ENCODE results near the gene GPR12. TPM values are rescaled to one million over a fixed set of nuclear protein-coding genes. Genes with fewer than 3 reads are reported as not detected.

The GPR12 gene
- total and polyA plus RNA-seq, 2 experiments from 2014 or later = not detected

DNA sequence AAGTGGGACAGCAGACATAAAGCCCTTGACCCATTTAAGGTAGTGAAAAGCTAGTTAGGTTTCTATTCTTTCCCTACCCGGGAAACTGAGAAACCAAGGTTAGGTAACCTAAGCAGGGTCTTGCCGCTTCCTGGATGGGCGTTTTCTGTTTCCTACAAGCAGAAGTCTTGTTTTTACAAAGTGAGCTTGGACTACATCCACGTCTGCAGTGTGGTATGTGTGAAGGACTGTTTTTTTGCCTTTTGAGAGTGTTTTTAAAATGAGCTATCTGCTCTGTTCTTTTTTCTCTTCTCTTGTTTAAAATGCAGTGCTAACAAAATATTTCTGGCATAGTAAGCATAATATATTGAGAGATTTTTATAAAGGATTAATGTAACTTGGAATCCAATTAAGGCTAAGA is 49.4 kb downstream of the GPR12 start:
- TF ChIP-seq EZH2 (IDR thresholded peaks at IDR 0.05; ENCODE audit: borderline replicate concordance) (no peak), EZH2phosphoT487 (IDR thresholded peaks at IDR 0.05; ENCODE audit: low read depth, severe bottlenecking, unreplicated experiment) (no peak)
- TF ChIP-seq, protein P1, sequence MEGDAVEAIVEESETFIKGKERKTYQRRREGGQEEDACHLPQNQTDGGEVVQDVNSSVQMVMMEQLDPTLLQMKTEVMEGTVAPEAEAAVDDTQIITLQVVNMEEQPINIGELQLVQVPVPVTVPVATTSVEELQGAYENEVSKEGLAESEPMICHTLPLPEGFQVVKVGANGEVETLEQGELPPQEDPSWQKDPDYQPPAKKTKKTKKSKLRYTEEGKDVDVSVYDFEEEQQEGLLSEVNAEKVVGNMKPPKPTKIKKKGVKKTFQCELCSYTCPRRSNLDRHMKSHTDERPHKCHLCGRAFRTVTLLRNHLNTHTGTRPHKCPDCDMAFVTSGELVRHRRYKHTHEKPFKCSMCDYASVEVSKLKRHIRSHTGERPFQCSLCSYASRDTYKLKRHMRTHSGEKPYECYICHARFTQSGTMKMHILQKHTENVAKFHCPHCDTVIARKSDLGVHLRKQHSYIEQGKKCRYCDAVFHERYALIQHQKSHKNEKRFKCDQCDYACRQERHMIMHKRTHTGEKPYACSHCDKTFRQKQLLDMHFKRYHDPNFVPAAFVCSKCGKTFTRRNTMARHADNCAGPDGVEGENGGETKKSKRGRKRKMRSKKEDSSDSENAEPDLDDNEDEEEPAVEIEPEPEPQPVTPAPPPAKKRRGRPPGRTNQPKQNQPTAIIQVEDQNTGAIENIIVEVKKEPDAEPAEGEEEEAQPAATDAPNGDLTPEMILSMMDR (IDR thresholded peaks at IDR 0.05; ENCODE audit: poor library complexity) = no peak
- no peak for DNase-seq (ENCODE audit: low spot score)
- H3K79me2 ChIP-seq = no peaks in the 10 kb centered on the region
- no peak overlapping the region for H3K27ac ChIP-seq
- H3K9me3 ChIP-seq (ENCODE audit: low read depth) = no peaks in the 10 kb centered on the region
- H3K4me2 ChIP-seq = no peak overlapping the region
- H3K9me2 ChIP-seq (replicated peaks; ENCODE audit: insufficient read depth) = no peaks in the 10 kb centered on the region
- H3K4me3 ChIP-seq = no peak overlapping the region
- 78% methylated on average over 4 of the region's 4 CpGs for WGBS (ENCODE audit: low lambda C conversion rate, missing lambda C conversion rate)
- no peak overlapping the region for H2AFZ ChIP-seq
- H3K27me3 ChIP-seq = no peaks in the 10 kb centered on the region
- H3K4me1 ChIP-seq (ENCODE audit: insufficient read depth) = no peaks in the 10 kb centered on the region
- no peaks in the 10 kb centered on the region for H3K36me3 ChIP-seq (replicated peaks; ENCODE audit: insufficient read depth, low read depth)
- no peaks in the 10 kb centered on the region for H4K20me1 ChIP-seq (ENCODE audit: insufficient read depth, poor library complexity, severe bottlenecking)

DNA sequence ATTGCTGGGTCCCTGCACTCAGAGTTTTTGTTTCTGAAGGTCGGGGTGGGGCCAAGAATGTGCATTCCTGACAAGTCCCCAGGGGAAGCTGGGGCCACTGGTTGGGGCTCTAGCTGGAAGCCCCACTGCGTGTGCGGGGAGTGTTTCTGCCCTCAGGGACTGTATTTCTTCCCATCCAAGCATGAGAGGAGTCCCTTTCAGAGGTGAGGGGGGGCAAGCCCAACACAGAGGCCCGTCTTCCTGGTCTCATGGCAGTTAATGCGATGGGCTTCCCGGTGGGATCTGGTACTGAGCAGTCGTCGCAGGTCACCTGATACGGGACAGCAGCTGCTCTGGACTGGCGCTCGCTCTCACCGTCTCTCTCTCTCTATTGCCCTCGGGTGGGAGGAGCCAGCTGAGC is 50.4 kb downstream of the GPR12 start:
- 63% methylated on average over 13 of the region's 13 CpGs for WGBS (ENCODE audit: low lambda C conversion rate, missing lambda C conversion rate)
- no peaks in the 10 kb centered on the region for H4K20me1 ChIP-seq (ENCODE audit: insufficient read depth, poor library complexity, severe bottlenecking)
- H3K79me2 ChIP-seq = no peaks in the 10 kb centered on the region
- no peak for TF ChIP-seq EZH2phosphoT487 (IDR thresholded peaks at IDR 0.05; ENCODE audit: low read depth, severe bottlenecking, unreplicated experiment)
- no peak for TF ChIP-seq EZH2 (IDR thresholded peaks at IDR 0.05; ENCODE audit: borderline replicate concordance)
- TF ChIP-seq, protein P1 (IDR thresholded peaks at IDR 0.05; ENCODE audit: poor library complexity) = no peak
- H3K9me2 ChIP-seq (replicated peaks; ENCODE audit: insufficient read depth) = no peaks in the 10 kb centered on the region
- no peaks in the 10 kb centered on the region for H3K36me3 ChIP-seq (replicated peaks; ENCODE audit: insufficient read depth, low read depth)
- no peaks in the 10 kb centered on the region for H3K9me3 ChIP-seq (ENCODE audit: low read depth)
- no peak overlapping the region for H2AFZ ChIP-seq
- no peaks in the 10 kb centered on the region for H3K27me3 ChIP-seq
- no peak overlapping the region for H3K4me3 ChIP-seq
- no peak overlapping the region for H3K4me2 ChIP-seq
- DNase-seq (ENCODE audit: low spot score) = no peak
- no peaks in the 10 kb centered on the region for H3K4me1 ChIP-seq (ENCODE audit: insufficient read depth)
- H3K27ac ChIP-seq = no peak overlapping the region

DNA sequence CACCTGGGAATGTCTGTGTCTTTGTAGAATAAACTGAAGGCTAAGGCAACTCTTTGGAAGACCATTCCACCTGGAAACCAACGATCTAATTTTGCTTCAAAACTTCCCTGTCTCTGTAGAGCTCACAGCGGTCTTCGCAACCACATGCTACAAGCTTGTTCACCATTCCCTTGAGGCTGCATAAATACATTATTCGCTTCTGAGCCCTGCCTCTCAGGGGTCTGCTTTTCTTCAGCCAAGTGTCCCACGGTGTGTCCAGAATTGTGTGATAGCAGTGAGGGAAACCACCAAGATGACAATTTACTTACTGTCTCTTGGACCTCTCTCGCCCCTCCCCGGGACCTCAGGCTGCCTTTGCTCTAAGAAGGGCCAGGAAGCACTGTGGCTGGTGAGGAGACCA is 51.1 kb downstream of the GPR12 start:
- 80% methylated on average over 7 of the region's 7 CpGs for WGBS (ENCODE audit: low lambda C conversion rate, missing lambda C conversion rate)
- H3K4me2 ChIP-seq = no peak overlapping the region
- no peaks in the 10 kb centered on the region for H3K27me3 ChIP-seq
- no peaks in the 10 kb centered on the region for H4K20me1 ChIP-seq (ENCODE audit: insufficient read depth, poor library complexity, severe bottlenecking)
- H3K36me3 ChIP-seq (replicated peaks; ENCODE audit: insufficient read depth, low read depth) = no peaks in the 10 kb centered on the region
- no peaks in the 10 kb centered on the region for H3K9me3 ChIP-seq (ENCODE audit: low read depth)
- no peak for DNase-seq (ENCODE audit: low spot score)
- no peak overlapping the region for H3K4me3 ChIP-seq
- no peaks in the 10 kb centered on the region for H3K4me1 ChIP-seq (ENCODE audit: insufficient read depth)
- no peaks in the 10 kb centered on the region for H3K9me2 ChIP-seq (replicated peaks; ENCODE audit: insufficient read depth)
- H3K27ac ChIP-seq = no peak overlapping the region
- H3K79me2 ChIP-seq = no peaks in the 10 kb centered on the region
- TF ChIP-seq, protein P1 (IDR thresholded peaks at IDR 0.05; ENCODE audit: poor library complexity) = no peak
- TF ChIP-seq EZH2phosphoT487 (IDR thresholded peaks at IDR 0.05; ENCODE audit: low read depth, severe bottlenecking, unreplicated experiment) = no peak
- TF ChIP-seq EZH2 (IDR thresholded peaks at IDR 0.05; ENCODE audit: borderline replicate concordance) = no peak
- no peak overlapping the region for H2AFZ ChIP-seq

DNA sequence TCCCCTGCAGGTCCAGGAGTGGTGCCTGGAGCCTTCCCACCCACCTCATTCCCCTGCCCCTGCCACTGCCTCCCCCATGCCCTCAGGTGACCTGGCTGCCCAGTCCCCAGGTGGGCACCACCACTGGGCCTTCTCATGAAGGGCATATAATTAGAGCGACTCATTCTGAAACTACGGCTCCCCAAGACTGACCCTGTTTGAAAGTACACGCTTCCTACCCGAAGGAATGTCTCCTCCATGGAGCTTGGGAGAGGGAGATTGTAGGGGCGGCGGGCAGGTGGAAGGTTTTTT is 52.6 kb downstream of the GPR12 start:
- H3K36me3 ChIP-seq (replicated peaks; ENCODE audit: insufficient read depth, low read depth) = no peaks in the 10 kb centered on the region
- H3K79me2 ChIP-seq = no peaks in the 10 kb centered on the region
- H4K20me1 ChIP-seq (ENCODE audit: insufficient read depth, poor library complexity, severe bottlenecking) = no peaks in the 10 kb centered on the region
- H3K27me3 ChIP-seq = no peaks in the 10 kb centered on the region
- H3K9me2 ChIP-seq (replicated peaks; ENCODE audit: insufficient read depth) = no peaks in the 10 kb centered on the region
- no peaks in the 10 kb centered on the region for H3K4me1 ChIP-seq (ENCODE audit: insufficient read depth)
- H3K9me3 ChIP-seq (ENCODE audit: low read depth) = no peaks in the 10 kb centered on the region
- H3K4me3 ChIP-seq = no peak overlapping the region
- H3K4me2 ChIP-seq = no peak overlapping the region
- no peak overlapping the region for H3K27ac ChIP-seq
- no peak overlapping the region for H2AFZ ChIP-seq
- TF ChIP-seq EZH2 (IDR thresholded peaks at IDR 0.05; ENCODE audit: borderline replicate concordance) (no peak), EZH2phosphoT487 (IDR thresholded peaks at IDR 0.05; ENCODE audit: low read depth, severe bottlenecking, unreplicated experiment) (no peak)
- TF ChIP-seq, protein P1 (IDR thresholded peaks at IDR 0.05; ENCODE audit: poor library complexity) = no peak
- 87% methylated on average over 6 of the region's 6 CpGs for WGBS (ENCODE audit: low lambda C conversion rate, missing lambda C conversion rate)
- no peak for DNase-seq (ENCODE audit: low spot score)
